Measurements from ENCODE around the gene PARD3B. TPM values are rescaled to one million over a fixed set of nuclear protein-coding genes. Genes with fewer than 3 reads are reported as not detected.

PARD3B gene
- total RNA-seq, 4 donors from 2014 or later: 32.6 to 65.7 (median 38.6) TPM

DNA sequence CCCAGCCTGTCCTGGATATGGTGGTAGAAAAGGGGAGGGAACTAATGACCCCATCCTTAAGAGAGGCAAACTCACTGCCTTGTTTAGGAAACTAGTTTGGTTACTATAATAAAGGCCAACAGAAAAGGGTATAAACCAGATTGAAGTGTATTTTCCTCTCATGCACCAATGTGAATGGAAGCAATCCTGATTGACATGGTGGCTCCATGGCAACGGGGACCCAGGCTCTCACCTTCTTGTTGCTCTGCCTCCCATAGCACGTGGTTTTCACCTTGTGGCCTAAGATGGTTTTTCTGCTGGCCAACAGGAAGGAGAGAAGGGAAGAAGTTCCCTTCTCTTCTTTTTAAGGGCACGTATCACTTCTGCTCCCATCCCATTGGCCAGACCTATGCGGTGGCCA, 1069.7 kb downstream of the PARD3B start:
- no peaks in the 10 kb centered on the region for H3K27me3 ChIP-seq
- no peak for DNase-seq

DNA sequence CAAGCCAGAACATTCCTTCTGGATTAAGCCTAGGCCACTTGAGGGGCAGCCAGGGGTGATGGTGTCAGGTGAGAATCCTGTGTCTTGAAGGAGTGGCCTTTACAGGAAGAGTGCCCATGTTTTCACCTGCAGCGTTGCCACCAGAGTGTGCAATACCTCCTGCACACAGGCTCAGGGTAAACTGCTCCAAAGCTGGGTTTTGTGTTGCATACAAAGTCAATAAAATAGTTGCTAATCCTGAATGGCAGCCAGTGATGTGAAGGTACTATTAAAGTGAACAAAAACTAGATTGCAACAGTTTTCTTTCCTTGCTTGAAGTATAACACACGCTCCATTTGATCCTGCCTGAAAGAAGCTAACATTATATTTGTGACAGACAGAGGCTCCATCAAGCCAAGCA, 1072.6 kb downstream of the PARD3B start:
- H3K4me3 ChIP-seq: no peak overlapping the region
- 75 to 80% methylated on average over 1 to 2 of the region's 2 CpGs for WGBS, 2 donors (ENCODE audit: low coverage in 1 of 2)
- H3K4me1 ChIP-seq: peaks cover 0 to 7% (median 4%) of the 10 kb centered on the region in 4 donors
- in situ Hi-C loops (cut with MboI; ENCODE audit: low pct_ligation_motif_present in 1 of 4, low pct_unique_long_range_greater_than_20kb in 1 of 4, low sequenced_read_pairs in 3 of 4): no loop called here
- no peaks in the 10 kb centered on the region for H3K36me3 ChIP-seq
- TF ChIP-seq POLR2A (IDR thresholded peaks at IDR 0.05) (no peak), EP300 (IDR thresholded peaks at IDR 0.05; ENCODE audit: low read depth) (no peak), POLR2AphosphoS5 (IDR thresholded peaks at IDR 0.05) (no peak)
- TF ChIP-seq, protein P1, sequence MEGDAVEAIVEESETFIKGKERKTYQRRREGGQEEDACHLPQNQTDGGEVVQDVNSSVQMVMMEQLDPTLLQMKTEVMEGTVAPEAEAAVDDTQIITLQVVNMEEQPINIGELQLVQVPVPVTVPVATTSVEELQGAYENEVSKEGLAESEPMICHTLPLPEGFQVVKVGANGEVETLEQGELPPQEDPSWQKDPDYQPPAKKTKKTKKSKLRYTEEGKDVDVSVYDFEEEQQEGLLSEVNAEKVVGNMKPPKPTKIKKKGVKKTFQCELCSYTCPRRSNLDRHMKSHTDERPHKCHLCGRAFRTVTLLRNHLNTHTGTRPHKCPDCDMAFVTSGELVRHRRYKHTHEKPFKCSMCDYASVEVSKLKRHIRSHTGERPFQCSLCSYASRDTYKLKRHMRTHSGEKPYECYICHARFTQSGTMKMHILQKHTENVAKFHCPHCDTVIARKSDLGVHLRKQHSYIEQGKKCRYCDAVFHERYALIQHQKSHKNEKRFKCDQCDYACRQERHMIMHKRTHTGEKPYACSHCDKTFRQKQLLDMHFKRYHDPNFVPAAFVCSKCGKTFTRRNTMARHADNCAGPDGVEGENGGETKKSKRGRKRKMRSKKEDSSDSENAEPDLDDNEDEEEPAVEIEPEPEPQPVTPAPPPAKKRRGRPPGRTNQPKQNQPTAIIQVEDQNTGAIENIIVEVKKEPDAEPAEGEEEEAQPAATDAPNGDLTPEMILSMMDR (IDR thresholded peaks at IDR 0.05): no peak
- no peak for DNase-seq
- H3K9me3 ChIP-seq: no peaks in the 10 kb centered on the region
- no peaks in the 10 kb centered on the region for H3K27me3 ChIP-seq
- H3K27ac ChIP-seq: no peak overlapping the region
- intact Hi-C loops (cut with DNase I; ENCODE audit: low total_unique reads): no loop called here

More for the DNA sequence above, 1069.7 kb downstream of the PARD3B start:
- Histone ChIP-seq H3K27ac (no peak overlapping the region), H3K4me1 (peaks cover 0 to 7% (median 4%) of the 10 kb centered on the region in 4 donors), H3K36me3 (no peaks in the 10 kb centered on the region), H3K4me3 (no peak overlapping the region), H3K9me3 (no peaks in the 10 kb centered on the region)
- intact Hi-C loops (cut with DNase I; ENCODE audit: low total_unique reads): no loop called here
- no peak for TF ChIP-seq EP300 (IDR thresholded peaks at IDR 0.05; ENCODE audit: low read depth)
- TF ChIP-seq, protein P1 (IDR thresholded peaks at IDR 0.05): no peak
- no peak for TF ChIP-seq POLR2AphosphoS5 (IDR thresholded peaks at IDR 0.05)
- TF ChIP-seq POLR2A (IDR thresholded peaks at IDR 0.05): no peak
- 90 to 96% methylated on average over 4 of the region's 4 CpGs for WGBS, 2 donors (ENCODE audit: low coverage in 1 of 2)
- in situ Hi-C loops (cut with MboI; ENCODE audit: low pct_ligation_motif_present in 1 of 4, low pct_unique_long_range_greater_than_20kb in 1 of 4, low sequenced_read_pairs in 3 of 4): no loop called here

DNA sequence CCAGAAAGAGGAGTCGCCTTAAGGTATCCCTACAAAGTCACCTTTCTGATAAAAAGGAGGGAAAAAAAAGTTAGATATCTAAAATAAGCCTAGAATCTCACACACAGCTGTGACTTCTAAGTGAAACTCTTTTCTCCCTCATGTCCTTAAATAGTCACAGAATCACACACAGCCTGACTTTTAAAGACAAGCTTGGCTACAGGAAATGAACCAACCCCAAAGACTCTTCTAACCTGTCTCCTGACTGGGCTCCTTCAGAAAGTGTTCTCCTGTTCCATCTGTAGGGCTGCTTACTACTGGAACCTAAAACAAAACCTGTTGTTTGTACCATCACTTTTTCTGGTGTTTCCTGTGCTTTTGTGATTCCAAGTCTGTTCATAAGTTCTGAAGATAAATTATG, 1074.3 kb downstream of the PARD3B start:
- H3K4me3 ChIP-seq: no peak overlapping the region
- TF ChIP-seq EP300 (IDR thresholded peaks at IDR 0.05; ENCODE audit: low read depth) (no peak), POLR2A (IDR thresholded peaks at IDR 0.05) (no peak), POLR2AphosphoS5 (IDR thresholded peaks at IDR 0.05) (no peak)
- TF ChIP-seq, protein P1 (IDR thresholded peaks at IDR 0.05): no peak
- no peaks in the 10 kb centered on the region for H3K27me3 ChIP-seq
- H3K36me3 ChIP-seq: no peaks in the 10 kb centered on the region
- WGBS, 2 donors (ENCODE audit: low coverage in 1 of 2): 88 to 96% methylated on average over 1 of the region's 1 CpG
- H3K4me1 ChIP-seq: peaks cover 0 to 7% (median 0%) of the 10 kb centered on the region in 4 donors
- in situ Hi-C loops (cut with MboI; ENCODE audit: low pct_ligation_motif_present in 1 of 4, low pct_unique_long_range_greater_than_20kb in 1 of 4, low sequenced_read_pairs in 3 of 4) (no loop called here), intact Hi-C loops (cut with DNase I; ENCODE audit: low total_unique reads) (no loop called here)
- no peak overlapping the region for H3K27ac ChIP-seq
- H3K9me3 ChIP-seq: no peaks in the 10 kb centered on the region
- no peak for DNase-seq

DNA sequence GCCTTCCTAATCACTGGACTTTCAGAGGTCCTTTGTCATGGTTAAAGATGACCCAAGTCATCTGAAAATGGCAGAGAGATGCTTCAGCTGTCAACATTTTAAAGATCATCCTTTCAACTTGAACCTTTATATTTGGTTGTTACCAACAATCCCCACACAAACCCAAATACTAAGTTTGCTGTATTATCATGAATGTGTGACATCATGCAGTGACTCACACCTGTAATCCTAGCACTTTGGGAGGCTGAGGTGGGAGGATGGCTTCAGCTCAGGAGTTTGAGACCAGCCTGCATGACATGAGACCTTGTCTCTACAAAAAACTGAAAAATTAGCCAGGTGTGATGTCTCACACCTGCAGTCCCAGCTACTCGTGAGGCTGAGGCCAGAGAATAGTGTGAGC, 1081.8 kb downstream of the PARD3B start:
- no peak for DNase-seq
- intact Hi-C loops (cut with DNase I; ENCODE audit: low total_unique reads) (loop anchor here (5.0 kb wide), 1 partner anchor 960 kb away; no protein-coding TSS in a partner anchor), in situ Hi-C loops (cut with MboI; ENCODE audit: low pct_ligation_motif_present in 1 of 4, low pct_unique_long_range_greater_than_20kb in 1 of 4, low sequenced_read_pairs in 3 of 4) (no loop called here)
- Histone ChIP-seq H3K36me3 (no peaks in the 10 kb centered on the region), H3K4me1 (no peaks in the 10 kb centered on the region), H3K27ac (no peak overlapping the region), H3K4me3 (no peak overlapping the region), H3K9me3 (no peaks in the 10 kb centered on the region), H3K27me3 (no peaks in the 10 kb centered on the region)
- WGBS, 2 donors (ENCODE audit: low coverage in 1 of 2): 67% methylated on average over 1 of the region's 1 CpG; no CpG with 5 or more reads in 1 of the 2 donors
- TF ChIP-seq EP300 (IDR thresholded peaks at IDR 0.05; ENCODE audit: low read depth): no peak
- no peak for TF ChIP-seq POLR2AphosphoS5 (IDR thresholded peaks at IDR 0.05)
- no peak for TF ChIP-seq POLR2A (IDR thresholded peaks at IDR 0.05)

DNA sequence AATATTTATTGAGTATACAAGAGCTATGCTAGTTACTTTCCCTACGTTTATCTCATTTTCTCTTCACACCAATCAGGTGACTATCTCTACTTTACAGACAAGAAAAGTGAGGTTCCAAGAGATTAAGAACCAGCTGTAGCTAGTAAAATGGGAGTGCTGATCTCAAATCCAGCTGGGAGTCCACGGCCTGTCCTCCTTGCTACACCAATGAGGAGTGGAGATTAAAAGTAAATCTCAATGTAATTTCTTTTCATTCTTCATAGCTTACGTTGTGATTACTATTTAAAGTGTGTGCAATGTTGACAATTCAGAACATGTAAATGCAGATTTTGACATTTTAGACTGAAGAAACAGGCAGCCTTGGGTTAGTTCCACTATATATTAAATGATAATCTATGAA, 1083.1 kb downstream of the PARD3B start:
- no peaks in the 10 kb centered on the region for H3K4me1 ChIP-seq
- H3K27ac ChIP-seq: no peak overlapping the region
- H3K36me3 ChIP-seq: no peaks in the 10 kb centered on the region
- H3K27me3 ChIP-seq: no peaks in the 10 kb centered on the region
- intact Hi-C loops (cut with DNase I; ENCODE audit: low total_unique reads) (loop anchor here (5.0 kb wide), 1 partner anchor 961 kb away; no protein-coding TSS in a partner anchor), in situ Hi-C loops (cut with MboI; ENCODE audit: low pct_ligation_motif_present in 1 of 4, low pct_unique_long_range_greater_than_20kb in 1 of 4, low sequenced_read_pairs in 3 of 4) (no loop called here)
- no peak for DNase-seq
- 63 to 66% methylated on average over 3 of the region's 3 CpGs for WGBS, 2 donors (ENCODE audit: low coverage in 1 of 2)
- H3K4me3 ChIP-seq: no peak overlapping the region
- H3K9me3 ChIP-seq: no peaks in the 10 kb centered on the region
- TF ChIP-seq EP300 (IDR thresholded peaks at IDR 0.05; ENCODE audit: low read depth): no peak
- TF ChIP-seq POLR2A (IDR thresholded peaks at IDR 0.05): no peak
- TF ChIP-seq, protein P1 (IDR thresholded peaks at IDR 0.05): no peak
- TF ChIP-seq POLR2AphosphoS5 (IDR thresholded peaks at IDR 0.05): no peak

Data from transverse colon (tissue), 4 donors.